Measurements from ENCODE around the gene DPCD. TPM values are rescaled to one million over a fixed set of nuclear protein-coding genes. Genes with fewer than 3 reads are reported as not detected.

The DPCD gene
- total and polyA plus RNA-seq, 10 of the 15 experiments (the other 5 are each of a cell fraction or from before 2014, with no cell fraction given) = 9.7 to 50.9 (median 26.3) TPM

DNA sequence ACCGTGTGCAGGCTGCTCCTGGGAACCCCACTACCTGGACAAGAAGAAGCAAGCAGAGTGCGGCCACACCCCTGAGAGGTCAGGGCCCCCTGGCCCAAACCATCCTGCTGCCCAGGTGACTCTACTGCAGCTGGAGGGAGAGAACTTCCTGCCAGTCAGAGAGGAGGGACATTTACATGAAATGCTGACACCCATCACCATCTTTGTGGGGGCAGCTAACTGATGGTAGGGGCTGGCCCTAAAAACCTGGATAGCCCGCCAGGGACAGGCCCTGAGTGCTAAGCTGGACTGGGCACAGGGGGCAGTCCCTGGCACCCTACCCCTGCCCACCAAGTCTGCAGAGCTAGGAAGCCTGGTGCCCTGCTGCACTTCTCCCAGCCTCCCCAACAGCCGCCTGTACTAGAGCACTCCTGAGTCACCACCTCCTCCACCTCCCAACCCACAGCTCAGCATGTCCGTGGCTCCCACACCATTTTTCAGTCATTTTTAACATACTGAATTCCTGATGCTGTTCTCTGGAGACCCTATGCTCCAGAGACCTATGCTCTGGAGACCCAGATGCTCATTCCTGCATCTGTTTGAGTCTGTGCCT lies 27.5 kb downstream of the DPCD start (continued):
- TF ChIP-seq, protein P1, sequence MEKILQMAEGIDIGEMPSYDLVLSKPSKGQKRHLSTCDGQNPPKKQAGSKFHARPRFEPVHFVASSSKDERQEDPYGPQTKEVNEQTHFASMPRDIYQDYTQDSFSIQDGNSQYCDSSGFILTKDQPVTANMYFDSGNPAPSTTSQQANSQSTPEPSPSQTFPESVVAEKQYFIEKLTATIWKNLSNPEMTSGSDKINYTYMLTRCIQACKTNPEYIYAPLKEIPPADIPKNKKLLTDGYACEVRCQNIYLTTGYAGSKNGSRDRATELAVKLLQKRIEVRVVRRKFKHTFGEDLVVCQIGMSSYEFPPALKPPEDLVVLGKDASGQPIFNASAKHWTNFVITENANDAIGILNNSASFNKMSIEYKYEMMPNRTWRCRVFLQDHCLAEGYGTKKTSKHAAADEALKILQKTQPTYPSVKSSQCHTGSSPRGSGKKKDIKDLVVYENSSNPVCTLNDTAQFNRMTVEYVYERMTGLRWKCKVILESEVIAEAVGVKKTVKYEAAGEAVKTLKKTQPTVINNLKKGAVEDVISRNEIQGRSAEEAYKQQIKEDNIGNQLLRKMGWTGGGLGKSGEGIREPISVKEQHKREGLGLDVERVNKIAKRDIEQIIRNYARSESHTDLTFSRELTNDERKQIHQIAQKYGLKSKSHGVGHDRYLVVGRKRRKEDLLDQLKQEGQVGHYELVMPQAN (conservative IDR thresholded peaks at IDR 0.05) = no peak
- TF ChIP-seq ZBTB4 (CRISPR knock-in tag; IDR thresholded peaks at IDR 0.05) = no peak
- no peak for TF ChIP-seq SMAD5 (IDR thresholded peaks at IDR 0.05; ENCODE audit: low read depth)
- no peak for TF ChIP-seq STAT1 (conservative IDR thresholded peaks at IDR 0.05)
- TF ChIP-seq MLLT1 (IDR thresholded peaks at IDR 0.05) = no peak

Data from GM12878 (cell line).